Liver (tissue), 3 donors: ENCODE data around the gene MUC6.

Source experiments
- EGR1 ChIP-seq, 2 donors: IDR thresholded peaks; 2 replicates each; pipeline ENCODE4 v1.6.1; 2016 to 2018; ENCODE audit warnings: antibody characterized with exemption in 2 of 2, low read depth in 2 of 2
- FOXA2 ChIP-seq: IDR thresholded peaks from 2 replicates; pipeline ENCODE4 v1.6.1; 2016; ENCODE audit warnings: antibody characterized with exemption
- GABPA ChIP-seq, 2 donors: IDR thresholded peaks in 1 of 2; conservative IDR thresholded peaks in 1 of 2; 2 replicates each; pipeline ENCODE4 v1.6.1; 2016; ENCODE audit warnings: antibody characterized with exemption in 2 of 2, mild to moderate bottlenecking in 1 of 2, moderate library complexity in 1 of 2
- HNF4A ChIP-seq, 2 donors: conservative IDR thresholded peaks; 2 replicates each; pipeline ENCODE4 v1.6.1; 2016; ENCODE audit warnings: antibody characterized with exemption in 2 of 2, mild to moderate bottlenecking in 2 of 2
- RAD21 ChIP-seq, 2 donors: IDR thresholded peaks; 2 replicates each; pipeline ENCODE4 v1.6.1; 2016; ENCODE audit warnings: antibody characterized with exemption in 2 of 2, mild to moderate bottlenecking in 2 of 2
- RXRA ChIP-seq, 2 donors: IDR thresholded peaks; 2 replicates each; pipeline ENCODE4 v1.6.1; 2017 to 2018; ENCODE audit warnings: antibody characterized with exemption in 2 of 2, mild to moderate bottlenecking in 1 of 2
- SP1 ChIP-seq: IDR thresholded peaks from 2 replicates; pipeline ENCODE4 v1.6.1; 2018; ENCODE audit warnings: antibody characterized with exemption, mild to moderate bottlenecking
- TAF1 ChIP-seq: conservative IDR thresholded peaks from 2 replicates; pipeline ENCODE4 v1.6.1; 2016; ENCODE audit warnings: antibody characterized with exemption, mild to moderate bottlenecking
- TF ChIP-seq, protein P1 (sequence below): fragments of 150-350 bp; IDR thresholded peaks from 2 replicates; pipeline ENCODE4 v1.5.1; 2017; ENCODE audit warnings: improper control_type of control experiment, low read depth, low read length; ENCODE audit not compliant: missing input control
- TF ChIP-seq, protein P2 (sequence below): IDR thresholded peaks from 2 replicates; pipeline ENCODE4 v1.6.1; 2016; ENCODE audit warnings: antibody characterized with exemption
- TF ChIP-seq, protein P3 (sequence below): IDR thresholded peaks from 2 replicates; pipeline ENCODE4 v1.6.1; 2016; ENCODE audit warnings: antibody characterized with exemption
- TF ChIP-seq, protein P4 (sequence below): IDR thresholded peaks from 2 replicates; pipeline ENCODE4 v1.6.1; 2016; ENCODE audit warnings: antibody characterized with exemption, mild to moderate bottlenecking
- donor health status: healthy.
- donor health status: healthy.

DNA sequence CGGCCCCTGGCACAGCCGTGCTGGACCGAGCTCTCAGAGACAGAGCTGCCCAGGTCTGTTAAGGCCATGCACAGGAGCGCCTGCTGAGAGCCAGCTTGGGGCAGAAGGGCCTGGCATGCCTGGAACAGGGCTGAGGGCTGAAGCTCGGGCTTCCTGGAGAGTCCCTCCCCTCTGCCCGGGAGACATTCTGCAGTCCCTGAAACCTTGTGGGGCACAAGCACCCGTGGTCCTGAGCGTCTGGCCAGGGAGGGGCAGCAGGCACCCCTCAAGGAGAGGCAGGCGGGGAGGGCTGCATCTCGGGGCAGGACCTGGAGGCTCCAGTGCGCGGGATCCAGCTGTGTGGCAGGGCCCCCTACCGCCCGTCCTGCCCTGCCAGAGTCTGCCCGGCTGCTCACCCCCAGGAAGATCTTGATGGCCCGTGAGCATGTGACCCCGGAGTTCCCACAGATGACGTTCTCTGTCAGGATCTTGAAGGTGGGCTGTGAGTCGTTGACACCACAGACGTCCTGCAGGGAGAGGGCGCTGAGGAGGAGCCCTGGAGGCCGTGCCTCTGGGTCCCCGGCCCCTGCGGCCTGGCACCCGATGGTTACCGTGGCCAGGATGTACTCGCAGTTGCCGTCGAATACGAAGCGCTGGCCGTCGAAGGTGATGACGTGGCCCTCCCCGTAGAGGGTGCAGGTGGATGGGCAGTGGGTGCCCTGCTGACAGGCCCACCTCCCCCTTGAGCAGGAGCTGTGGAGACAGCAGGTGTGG, 10.9 kb downstream of the MUC6 start:
- TF ChIP-seq, protein P1, sequence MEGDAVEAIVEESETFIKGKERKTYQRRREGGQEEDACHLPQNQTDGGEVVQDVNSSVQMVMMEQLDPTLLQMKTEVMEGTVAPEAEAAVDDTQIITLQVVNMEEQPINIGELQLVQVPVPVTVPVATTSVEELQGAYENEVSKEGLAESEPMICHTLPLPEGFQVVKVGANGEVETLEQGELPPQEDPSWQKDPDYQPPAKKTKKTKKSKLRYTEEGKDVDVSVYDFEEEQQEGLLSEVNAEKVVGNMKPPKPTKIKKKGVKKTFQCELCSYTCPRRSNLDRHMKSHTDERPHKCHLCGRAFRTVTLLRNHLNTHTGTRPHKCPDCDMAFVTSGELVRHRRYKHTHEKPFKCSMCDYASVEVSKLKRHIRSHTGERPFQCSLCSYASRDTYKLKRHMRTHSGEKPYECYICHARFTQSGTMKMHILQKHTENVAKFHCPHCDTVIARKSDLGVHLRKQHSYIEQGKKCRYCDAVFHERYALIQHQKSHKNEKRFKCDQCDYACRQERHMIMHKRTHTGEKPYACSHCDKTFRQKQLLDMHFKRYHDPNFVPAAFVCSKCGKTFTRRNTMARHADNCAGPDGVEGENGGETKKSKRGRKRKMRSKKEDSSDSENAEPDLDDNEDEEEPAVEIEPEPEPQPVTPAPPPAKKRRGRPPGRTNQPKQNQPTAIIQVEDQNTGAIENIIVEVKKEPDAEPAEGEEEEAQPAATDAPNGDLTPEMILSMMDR: no peak
- TF ChIP-seq EGR1 (IDR thresholded peaks at IDR 0.05; ENCODE audit: low read depth in 2 of 2): no peak
- TF ChIP-seq HNF4A (conservative IDR thresholded peaks at IDR 0.05): no peak
- TF ChIP-seq GABPA (IDR thresholded peaks at IDR 0.05 in 1 of 2, conservative IDR thresholded peaks at IDR 0.05 in 1 of 2): no peak
- TF ChIP-seq, protein P2, sequence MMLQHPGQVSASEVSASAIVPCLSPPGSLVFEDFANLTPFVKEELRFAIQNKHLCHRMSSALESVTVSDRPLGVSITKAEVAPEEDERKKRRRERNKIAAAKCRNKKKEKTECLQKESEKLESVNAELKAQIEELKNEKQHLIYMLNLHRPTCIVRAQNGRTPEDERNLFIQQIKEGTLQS: no peak
- TF ChIP-seq TAF1: no peak
- no peak for TF ChIP-seq FOXA2
- no peak for TF ChIP-seq RXRA (IDR thresholded peaks at IDR 0.05)
- TF ChIP-seq, protein P3, sequence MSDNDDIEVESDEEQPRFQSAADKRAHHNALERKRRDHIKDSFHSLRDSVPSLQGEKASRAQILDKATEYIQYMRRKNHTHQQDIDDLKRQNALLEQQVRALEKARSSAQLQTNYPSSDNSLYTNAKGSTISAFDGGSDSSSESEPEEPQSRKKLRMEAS: no peak
- TF ChIP-seq, protein P4, sequence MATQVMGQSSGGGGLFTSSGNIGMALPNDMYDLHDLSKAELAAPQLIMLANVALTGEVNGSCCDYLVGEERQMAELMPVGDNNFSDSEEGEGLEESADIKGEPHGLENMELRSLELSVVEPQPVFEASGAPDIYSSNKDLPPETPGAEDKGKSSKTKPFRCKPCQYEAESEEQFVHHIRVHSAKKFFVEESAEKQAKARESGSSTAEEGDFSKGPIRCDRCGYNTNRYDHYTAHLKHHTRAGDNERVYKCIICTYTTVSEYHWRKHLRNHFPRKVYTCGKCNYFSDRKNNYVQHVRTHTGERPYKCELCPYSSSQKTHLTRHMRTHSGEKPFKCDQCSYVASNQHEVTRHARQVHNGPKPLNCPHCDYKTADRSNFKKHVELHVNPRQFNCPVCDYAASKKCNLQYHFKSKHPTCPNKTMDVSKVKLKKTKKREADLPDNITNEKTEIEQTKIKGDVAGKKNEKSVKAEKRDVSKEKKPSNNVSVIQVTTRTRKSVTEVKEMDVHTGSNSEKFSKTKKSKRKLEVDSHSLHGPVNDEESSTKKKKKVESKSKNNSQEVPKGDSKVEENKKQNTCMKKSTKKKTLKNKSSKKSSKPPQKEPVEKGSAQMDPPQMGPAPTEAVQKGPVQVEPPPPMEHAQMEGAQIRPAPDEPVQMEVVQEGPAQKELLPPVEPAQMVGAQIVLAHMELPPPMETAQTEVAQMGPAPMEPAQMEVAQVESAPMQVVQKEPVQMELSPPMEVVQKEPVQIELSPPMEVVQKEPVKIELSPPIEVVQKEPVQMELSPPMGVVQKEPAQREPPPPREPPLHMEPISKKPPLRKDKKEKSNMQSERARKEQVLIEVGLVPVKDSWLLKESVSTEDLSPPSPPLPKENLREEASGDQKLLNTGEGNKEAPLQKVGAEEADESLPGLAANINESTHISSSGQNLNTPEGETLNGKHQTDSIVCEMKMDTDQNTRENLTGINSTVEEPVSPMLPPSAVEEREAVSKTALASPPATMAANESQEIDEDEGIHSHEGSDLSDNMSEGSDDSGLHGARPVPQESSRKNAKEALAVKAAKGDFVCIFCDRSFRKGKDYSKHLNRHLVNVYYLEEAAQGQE: no peak
- TF ChIP-seq SP1: no peak
- no peak for TF ChIP-seq RAD21 (IDR thresholded peaks at IDR 0.05)
